Mesenteric fat pad (tissue), 1 donor: ENCODE measurements around the gene ZBTB5. TPM values are rescaled to one million over a fixed set of nuclear protein-coding genes. Genes with fewer than 3 reads are reported as not detected.
"Not testable (repeated sequence)": the region's sequence is repeated elsewhere in the genome, so short reads cannot be mapped to it uniquely, and the experiment has no call there.

Source experiments
- DNase-seq: peaks from one replicate; pipeline ENCODE4 v3.0.0-alpha.2; 2020; ENCODE audit warnings: low spot score
- long read RNA-seq: library from polyadenylated mRNA; unstranded; transcript quantifications from one replicate; pipeline ENCODE4 v2.0.0, GENCODE V29; 2020
- total RNA-seq: library from RNA; stranded (reverse); fragmentation: NEBNext Ultra II Directional; extraction: Animal tissue kit (Norgen Biotek cat#: 25700); gene quantifications from one replicate; pipeline ENCODE4 v1.2.1, GENCODE V29; 2021
- donor health status: DM: yes; HTN: yes; CAD: no.

The ZBTB5 gene, protein sequence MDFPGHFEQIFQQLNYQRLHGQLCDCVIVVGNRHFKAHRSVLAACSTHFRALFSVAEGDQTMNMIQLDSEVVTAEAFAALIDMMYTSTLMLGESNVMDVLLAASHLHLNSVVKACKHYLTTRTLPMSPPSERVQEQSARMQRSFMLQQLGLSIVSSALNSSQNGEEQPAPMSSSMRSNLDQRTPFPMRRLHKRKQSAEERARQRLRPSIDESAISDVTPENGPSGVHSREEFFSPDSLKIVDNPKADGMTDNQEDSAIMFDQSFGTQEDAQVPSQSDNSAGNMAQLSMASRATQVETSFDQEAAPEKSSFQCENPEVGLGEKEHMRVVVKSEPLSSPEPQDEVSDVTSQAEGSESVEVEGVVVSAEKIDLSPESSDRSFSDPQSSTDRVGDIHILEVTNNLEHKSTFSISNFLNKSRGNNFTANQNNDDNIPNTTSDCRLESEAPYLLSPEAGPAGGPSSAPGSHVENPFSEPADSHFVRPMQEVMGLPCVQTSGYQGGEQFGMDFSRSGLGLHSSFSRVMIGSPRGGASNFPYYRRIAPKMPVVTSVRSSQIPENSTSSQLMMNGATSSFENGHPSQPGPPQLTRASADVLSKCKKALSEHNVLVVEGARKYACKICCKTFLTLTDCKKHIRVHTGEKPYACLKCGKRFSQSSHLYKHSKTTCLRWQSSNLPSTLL
- 5.6 TPM for total RNA-seq
- long read RNA-seq, partial matches to known transcripts = 0 of 1 reads
- long read RNA-seq, other reads (novel, unspliced or antisense) = 1 of 1 reads

DNA sequence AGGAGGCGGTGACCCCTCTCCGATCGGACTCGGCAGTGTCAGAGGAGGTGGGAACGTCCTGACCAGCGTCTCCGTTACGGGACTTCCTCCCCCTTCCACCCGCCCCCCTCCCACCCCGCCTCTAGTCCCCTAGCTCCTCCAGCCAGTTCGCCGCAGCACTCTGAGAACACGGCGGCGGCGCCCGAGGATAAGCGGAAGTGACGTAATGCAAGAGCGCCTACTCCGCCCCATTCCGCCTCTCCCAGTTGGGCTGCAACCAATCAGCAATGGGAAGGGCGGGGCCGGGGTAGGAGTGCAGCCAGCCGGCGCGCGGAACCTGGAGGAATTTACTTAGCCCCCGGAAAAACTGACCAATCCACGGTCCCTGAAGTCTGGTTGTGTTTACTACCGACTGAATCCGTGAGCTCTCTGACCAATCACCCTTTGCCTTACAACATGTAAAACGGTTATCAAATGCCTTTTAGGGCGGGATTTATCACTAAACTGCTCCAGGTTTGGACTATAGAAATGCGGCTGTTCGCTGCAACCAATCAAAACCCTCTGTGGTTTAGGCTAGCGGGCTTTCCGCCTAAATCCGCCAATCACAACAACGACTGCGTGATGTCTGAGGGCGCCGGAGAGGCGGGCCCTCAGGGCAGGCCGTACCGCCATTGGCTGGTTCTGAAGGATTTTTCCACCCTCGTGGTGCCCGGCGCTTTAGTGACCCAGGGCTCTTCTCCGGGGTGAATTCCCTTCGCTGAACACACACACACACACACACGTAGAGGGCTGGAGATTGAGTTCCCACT is at the start of gene ZBTB5:
Gene ZBTB5, minus strand, starts transcription at position 202 of the 788 bp plus-strand sequence. CDS start 22,899 bp downstream, outside the sequence.
- peak; percentile 100 for DNase-seq

DNA sequence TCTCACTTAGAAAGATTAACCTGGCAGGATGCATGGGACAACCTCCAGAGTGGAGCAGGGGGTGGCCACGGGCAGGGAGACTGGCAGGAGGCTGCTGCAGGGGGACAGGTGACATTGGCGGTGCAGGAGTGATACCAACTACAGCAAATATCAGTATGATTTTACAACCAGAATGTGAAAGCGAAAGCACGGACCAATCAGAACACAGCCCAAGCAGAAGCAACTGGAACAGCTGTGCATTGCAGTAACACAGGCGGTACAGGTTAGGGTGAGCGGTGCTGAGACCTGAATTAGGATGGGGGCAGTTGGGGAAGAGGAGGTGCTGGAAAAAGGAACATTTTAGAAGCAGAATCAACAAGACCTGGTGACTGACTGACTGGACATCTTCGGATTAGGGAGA is 49.7 kb upstream of the ZBTB5 start:
- DNase-seq = no peak

DNA sequence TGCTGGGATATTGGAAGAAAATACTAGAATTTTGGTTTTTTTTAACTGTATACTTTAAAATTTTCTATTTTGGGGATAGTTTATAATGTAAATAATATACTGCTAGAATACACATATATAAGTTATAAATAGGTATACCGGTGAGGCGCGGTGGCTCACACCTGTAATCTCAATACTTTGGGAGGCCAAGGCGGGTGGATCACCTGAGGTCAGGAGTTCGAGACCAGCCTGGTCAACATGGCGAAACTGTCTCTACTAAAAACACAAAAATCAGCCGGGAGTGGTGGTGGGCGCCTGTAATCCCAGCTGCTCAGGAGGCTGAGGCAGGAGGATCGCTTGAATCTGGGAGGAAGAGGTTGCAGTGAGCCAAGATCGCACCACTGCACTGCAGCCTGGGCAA is 49.2 kb upstream of the ZBTB5 start:
- DNase-seq = not testable (repeated sequence)

DNA sequence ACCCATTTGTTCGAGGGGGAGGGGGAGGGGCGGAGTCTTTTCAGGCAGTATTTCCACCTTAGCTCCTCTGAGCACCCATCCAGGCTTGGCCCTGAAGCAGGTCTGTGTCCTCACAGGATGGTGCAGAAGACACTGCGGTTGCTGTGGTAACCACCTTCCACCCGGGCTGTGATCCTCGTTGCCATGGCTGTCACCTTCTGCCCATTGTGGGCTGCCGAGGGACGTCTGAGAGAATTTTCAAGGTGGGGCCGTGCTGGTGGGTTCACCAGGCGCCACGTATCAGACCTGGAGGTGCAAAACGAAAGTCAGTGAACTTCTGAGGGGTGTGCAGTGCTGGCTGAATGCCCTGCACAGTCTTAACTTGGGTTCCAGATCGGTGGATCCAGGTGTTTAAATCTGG is 47.2 kb upstream of the ZBTB5 start:
- no peak for DNase-seq

DNA sequence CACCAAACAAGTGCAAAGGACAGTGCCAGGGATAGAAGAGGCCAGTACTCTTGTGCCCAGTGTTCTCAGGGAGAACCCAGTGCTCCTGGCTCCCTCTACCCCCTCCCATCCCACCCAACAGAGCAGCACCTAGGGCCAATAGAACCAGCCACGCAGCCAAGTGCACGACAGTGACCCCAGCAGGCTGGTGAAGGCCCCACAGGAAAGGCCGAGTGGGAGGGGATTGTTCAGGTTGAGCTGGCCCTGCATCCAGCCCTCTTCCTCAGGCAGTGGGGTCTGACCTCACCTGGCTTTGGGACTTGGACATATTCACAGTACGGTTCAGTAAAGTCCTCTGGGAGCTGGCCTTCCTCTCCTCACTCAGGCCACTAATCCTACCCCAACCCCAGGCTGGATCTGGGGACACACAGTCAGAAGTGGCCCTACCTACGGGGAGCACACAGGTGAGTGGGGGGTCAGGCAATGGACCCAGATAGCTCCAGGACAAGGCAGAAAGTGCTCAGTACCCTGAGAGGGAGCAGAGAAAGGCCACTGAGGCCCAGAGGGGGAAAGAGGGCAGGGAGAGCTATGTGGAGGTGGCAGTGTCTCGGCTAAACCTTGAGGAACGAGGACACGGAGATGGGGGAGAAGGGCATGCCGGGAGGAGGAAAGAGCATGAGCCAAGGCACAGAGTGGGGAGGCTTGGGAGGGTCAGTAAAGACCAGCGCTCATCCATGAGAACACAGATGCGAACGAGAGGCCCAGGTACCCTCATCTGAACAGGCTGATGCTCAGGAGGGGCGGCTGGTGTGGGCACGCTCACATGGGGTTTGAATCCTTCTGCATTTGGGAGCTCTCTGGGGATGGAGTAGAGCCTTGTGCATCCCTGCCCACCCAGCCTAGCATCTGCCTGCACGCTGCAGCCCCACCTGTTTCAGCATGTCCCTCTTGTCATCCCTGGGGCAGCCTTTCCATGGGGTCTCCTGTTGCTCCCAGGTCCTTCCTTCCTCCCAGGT is 46.1 kb upstream of the ZBTB5 start:
- no peak for DNase-seq

DNA sequence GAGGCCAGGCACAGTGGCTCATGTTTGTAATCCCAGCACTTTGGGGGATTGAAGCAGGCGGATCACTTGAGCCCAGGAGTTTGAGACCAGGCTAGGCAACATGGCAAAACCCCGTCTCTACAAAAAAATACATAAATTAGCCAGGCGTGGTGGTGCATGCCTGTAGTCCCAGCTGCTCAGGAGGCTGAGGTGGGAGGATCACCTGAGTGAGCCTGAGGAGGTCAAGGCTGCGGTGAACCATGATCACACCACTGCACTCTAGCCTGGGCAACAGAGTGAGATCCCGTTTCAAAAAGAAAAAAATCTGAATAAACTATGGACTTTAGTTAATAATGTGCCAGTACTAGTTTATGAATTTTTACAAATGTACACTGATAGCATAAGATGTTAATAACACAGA is 44.8 kb upstream of the ZBTB5 start:
- DNase-seq = not testable (repeated sequence)

DNA sequence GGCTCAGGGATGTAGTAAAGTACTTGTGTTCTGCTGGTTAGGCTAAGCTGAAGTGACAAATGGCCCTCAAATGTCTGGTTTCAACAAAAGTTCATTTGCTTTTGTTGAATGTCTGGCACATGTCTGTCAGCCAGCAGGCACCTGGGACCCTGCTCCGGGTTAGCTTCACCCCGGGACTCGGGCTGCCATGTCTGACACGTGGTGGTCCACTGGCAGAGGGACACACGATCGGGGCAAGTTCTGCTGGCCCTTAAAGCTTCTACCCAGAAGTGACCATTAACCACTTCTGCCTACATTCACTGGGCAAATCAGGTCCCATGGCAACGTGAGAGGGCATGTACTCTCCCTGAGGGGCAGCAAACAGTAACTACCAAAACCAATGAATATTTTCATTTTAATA is 44.3 kb upstream of the ZBTB5 start:
- DNase-seq = no peak

DNA sequence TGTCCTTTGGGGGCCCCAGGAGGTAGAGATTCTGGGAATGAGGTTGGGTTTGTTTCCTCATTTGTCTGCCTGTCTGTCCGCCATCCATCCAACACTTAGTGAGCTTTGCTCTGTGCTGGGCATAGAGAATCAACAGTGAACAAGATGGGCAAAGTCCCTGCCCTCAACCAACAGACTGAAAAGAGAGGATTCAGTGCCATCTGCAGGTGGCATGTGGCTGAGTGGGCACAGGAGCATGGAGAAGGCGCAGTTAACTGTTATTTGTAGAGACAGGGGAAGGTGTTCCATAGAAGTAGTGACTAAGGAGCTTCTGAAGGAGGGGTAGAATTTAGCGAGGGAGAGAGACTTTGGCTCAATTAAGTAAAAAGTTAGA is 43.6 kb upstream of the ZBTB5 start:
- DNase-seq = no peak

DNA sequence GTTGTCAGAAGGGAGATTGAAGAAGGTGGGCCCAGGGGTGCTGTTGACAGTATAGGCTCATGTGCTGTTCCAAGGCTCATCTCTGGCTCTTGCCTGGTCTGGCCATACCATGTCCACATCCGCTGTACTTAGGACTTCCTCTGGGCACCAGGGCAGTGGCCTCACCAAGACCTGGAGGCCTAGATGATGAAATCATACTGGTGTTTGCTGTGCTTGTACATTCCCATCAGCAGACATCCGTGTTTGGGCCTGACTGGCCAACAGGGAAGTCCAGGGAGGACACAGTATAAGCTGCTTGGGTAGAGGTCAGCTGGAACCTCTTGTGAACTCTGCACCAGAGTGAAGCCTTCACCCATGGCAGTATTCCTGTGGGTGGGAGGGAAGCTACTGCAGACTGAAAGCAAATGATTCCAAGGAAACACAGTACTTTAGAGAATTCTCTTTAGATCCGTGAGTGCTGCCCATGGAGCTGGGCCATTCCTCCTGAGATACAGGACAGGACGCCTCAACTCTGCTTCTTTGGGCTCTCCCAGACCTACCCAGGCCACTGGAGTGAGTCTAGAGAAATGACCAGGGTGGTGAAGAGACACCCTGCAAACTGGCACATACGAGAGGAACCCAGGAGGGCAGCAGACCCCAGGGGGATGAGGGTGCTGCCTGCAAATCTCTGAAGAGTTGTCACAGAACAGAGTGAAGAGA is 43.0 kb upstream of the ZBTB5 start:
- DNase-seq = no peak

DNA sequence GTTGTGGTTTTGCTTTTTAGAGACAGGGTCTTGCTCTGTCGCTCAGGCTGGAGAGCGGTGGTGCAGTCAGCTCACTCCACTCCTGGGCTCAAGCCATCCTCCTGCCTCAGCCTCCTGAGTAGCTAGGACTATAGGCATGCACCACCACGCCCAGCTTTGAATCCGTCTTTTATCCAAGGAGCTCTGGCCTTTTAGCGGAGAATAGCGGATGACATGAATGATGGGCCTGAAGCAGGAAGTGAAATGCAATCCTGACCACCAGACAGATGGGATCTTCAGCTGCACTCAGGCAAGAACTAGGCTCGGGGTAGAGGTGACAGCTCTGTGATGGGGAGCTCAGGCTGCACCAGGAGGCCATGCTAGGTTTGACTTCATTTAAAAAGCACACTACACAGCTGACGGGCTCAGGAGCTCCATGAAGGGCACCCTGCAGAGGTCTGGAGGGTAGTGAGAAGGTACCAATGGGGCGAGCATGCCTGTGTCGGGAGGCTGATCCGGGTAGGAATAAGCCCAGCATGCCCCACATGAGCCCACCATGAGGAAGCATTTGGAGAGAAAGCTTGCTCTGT is 42.4 kb upstream of the ZBTB5 start:
- no peak for DNase-seq

DNA sequence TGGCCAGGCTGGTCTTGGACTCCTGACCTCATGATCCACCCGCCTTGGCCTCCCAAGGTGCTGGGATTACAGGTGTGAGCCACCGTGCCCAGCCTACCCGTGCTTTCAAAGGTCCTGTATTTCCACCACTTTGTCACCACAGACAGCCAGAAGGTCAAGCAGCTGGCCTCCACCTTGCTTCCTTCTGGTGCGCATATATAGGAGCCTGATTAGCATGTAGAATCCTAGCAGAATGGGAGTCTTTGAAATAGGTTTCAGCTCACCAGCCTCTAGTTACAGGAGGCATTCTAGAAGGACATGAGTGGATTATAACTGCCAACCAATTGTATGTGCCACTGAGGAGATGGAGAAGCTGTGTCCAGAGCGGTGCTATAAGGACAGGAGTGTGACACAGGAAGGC is 39.4 kb upstream of the ZBTB5 start:
- DNase-seq = no peak

DNA sequence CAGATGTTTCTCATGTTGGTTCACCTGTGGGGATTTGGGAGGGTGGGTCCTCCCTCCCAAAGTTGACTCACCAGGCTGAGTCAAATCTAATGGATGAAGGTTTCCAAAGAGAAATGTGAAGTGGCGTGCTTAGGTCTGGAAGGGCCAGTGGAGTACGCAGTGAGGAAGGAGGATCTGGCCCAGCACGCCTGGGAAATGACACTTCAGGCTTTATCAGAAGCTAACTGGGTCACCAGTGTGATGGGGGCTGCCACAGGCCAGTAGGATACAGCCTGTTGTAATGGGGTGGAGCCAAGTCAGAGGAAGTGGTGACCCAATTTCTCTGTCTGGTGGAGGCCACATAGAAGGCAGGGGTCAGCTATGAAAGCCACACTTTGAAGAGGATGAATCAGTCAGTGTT is 38.5 kb upstream of the ZBTB5 start:
- peak; percentile 59 for DNase-seq

DNA sequence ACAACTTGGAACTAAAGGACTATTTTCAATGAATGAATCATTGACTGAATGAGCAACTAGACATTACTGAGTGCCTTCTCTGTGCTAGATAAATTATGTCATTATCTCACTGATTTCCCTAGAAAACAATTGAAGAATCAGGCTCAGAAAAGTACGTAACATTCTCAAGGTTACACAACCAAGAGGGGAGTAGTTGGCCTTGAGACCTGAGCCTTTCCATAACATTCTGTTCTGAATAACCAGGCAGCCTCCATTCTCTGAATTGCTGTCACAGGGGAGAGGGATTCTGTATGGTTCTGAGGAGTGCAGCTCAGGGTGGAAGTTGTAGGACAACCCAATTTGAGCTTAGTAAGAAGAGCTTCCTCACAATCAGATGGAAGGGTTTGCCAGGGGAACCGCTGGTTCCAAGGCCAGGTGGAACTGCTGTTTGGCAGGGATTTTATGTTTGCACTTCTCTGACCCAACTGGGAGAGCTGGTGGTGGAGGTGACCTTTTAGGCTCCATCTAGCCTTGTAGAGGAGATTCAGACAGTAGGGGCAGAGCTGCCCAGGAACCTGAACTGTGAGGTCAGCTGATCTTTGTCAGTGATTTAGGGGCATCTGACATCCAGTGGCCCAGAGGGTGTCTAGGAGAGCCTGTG is 36.8 kb upstream of the ZBTB5 start:
- peak; percentile 53 for DNase-seq

DNA sequence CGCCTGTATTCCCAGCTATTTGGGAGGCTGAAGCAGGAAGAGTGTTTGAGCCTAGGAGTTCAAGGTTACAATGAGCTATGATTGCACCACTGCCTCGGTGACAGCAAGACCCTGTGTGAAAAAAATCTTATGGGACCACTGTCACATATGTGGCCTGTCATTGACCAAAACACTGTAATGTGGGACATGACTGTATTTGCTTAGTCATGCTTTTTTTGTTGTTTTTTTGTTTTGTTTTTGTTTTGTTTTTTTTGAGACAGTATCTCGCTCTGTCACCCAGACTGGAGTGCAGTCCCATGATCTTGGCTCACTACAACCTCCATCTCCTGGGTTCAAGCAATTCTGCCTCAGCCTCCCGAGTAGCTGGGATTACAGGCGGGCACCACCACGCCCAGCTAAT is 34.0 kb upstream of the ZBTB5 start:
- no peak for DNase-seq

DNA sequence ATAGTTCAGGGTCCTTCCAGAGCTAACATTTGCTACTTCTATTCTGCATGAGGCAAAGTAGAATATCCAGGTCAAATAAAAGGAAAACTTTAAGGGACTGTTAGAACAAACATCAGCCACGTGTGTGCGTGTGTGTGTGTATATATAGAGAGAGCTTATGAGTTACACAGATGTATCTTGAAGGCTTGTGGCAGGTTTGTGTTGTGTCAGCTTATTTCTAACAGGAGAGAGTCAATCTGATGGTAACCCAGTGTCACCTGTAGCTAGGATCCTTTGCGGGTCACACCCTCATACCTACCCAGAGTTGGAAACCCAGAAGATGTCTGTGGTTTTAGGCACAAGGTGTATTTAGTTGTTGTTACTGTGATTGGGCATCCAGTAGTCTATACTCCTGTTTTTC is 33.2 kb upstream of the ZBTB5 start:
- no peak for DNase-seq

DNA sequence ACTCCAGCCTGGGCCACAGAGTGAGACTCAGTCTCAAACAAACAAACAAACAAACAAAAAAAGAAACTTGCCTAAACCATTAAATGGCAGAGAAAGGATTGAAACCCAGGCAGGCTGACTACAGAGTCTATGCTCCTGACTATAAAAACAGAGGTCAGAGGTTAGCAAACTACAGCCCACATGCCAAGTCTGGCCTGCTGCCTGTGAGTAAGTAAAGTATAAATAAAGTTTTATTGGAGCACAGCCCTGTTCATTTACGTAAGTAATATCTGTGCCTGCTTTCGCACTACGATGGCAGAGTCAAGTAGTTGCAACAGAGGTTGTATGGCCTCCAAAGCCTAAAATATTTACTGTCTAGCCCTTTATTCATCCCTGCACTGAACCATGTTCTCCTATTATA is 32.1 kb upstream of the ZBTB5 start:
- peak; percentile 16 for DNase-seq

DNA sequence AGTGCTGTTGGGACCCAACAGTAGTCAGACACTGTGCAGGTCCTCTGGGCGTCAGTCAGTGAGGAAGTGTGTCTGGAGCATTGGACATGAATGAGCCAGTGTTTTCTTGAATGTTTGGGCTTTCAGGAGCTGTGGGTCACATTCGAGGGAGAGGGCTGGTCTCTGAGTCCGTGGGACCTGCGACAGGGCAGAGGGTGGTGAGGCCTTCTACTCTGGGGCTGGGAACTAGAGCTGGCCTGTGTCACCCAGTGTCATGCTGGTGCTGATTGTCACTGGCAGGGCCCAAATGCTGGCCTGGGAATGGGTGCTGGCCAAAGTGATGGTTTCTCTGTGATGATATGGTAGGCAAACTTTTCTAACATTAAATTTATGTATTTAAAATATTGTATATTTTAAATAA is 30.8 kb upstream of the ZBTB5 start:
- DNase-seq = peak; percentile 51

DNA sequence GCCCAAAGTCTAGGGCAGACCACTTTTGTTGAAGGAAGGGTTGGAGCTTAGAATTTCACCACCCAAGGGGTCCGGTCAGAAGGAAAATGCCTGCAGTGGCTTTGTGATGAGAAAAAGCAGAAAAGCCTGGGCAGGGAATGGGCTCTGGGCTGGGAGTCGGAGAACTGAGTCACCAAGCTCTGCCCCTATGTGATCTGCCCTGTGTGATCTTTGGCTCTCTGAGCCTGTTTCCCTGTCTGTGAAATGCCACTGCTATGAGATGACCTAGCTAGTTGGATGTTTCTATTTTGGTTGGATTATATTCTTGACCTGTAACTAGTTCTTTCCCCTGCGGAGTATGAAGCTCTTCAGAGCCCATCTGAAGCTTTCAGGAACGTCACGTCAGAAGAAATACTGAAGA is 30.3 kb upstream of the ZBTB5 start:
- DNase-seq = no peak

DNA sequence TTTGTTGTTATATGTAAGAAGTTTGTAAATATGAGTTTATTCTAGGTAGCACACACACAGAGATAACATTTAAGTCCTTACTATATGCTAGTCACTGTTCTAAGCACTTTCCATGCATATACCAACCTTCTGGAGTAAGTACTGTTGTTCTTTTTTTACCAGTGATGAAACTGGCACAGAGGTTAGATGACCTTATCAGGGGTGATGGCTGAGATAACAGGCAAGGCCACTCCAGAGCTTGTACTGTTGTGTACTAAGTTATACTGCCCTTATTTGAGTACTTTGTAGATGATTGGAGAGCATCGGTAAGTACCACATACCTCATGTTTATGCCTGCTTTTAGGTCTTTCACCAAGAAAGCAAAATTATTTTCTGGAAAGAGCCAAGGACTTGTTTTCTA is 26.7 kb upstream of the ZBTB5 start:
- DNase-seq = no peak
